ENCODE data around the gene USP26.
A peak's percentile ranks its signal among the peaks of the same experiment; 100 is the strongest.

Gene USP26

GRCh38 chrX:133054761-133055405 is 42.0 kb downstream of the USP26 start:
- TF ChIP-seq MAX (IDR thresholded peaks at IDR 0.05) (no peak), REST (IDR thresholded peaks at IDR 0.05; ENCODE audit: low read depth) (no peak), TCF12 (IDR thresholded peaks at IDR 0.05; ENCODE audit: low read depth) (no peak), TEAD4 (IDR thresholded peaks at IDR 0.05) (no peak), TAF1 (IDR thresholded peaks at IDR 0.05; ENCODE audit: low read depth) (no peak), ZBTB7A (IDR thresholded peaks at IDR 0.05; ENCODE audit: low read depth) (no peak), NFIC (IDR thresholded peaks at IDR 0.05) (no peak), FOXM1 (IDR thresholded peaks at IDR 0.05; ENCODE audit: borderline replicate concordance, low read depth) (no peak), YY1 (IDR thresholded peaks at IDR 0.05; ENCODE audit: low read depth) (no peak), USF1 (IDR thresholded peaks at IDR 0.05) (no peak), EGR1 (IDR thresholded peaks at IDR 0.05) (no peak)

- no peak for TF ChIP-seq TCF12 (IDR thresholded peaks at IDR 0.05; ENCODE audit: low read depth)
- no peak for TF ChIP-seq YY1 (IDR thresholded peaks at IDR 0.05; ENCODE audit: low read depth)
- no peak for TF ChIP-seq TEAD4 (IDR thresholded peaks at IDR 0.05)
- TF ChIP-seq CREB1 (IDR thresholded peaks at IDR 0.05; ENCODE audit: low read depth) = no peak
- TF ChIP-seq CEBPB (IDR thresholded peaks at IDR 0.05) = no peak
- TF ChIP-seq EGR1 (IDR thresholded peaks at IDR 0.05) = no peak
- TF ChIP-seq USF1 (IDR thresholded peaks at IDR 0.05) = no peak
- no peak for TF ChIP-seq ZBTB7A (IDR thresholded peaks at IDR 0.05; ENCODE audit: low read depth)
- TF ChIP-seq MAX (IDR thresholded peaks at IDR 0.05) = no peak
- no peak for TF ChIP-seq TAF1 (IDR thresholded peaks at IDR 0.05; ENCODE audit: low read depth)
- no peak for TF ChIP-seq EP300 (IDR thresholded peaks at IDR 0.05; ENCODE audit: borderline replicate concordance)
- no peak for TF ChIP-seq RAD21 (IDR thresholded peaks at IDR 0.05; ENCODE audit: low read depth)
- TF ChIP-seq REST (IDR thresholded peaks at IDR 0.05; ENCODE audit: low read depth) = no peak
- TF ChIP-seq NFIC (IDR thresholded peaks at IDR 0.05) = no peak
- no peak for TF ChIP-seq FOXM1 (IDR thresholded peaks at IDR 0.05; ENCODE audit: borderline replicate concordance, low read depth)
These were observed 42.9 kb downstream of the USP26 start for GRCh38 chrX:133053861-133054598.

GRCh38 chrX:133048751-133049150 is 48.2 kb downstream of the USP26 start:
- TF ChIP-seq NFIC (IDR thresholded peaks at IDR 0.05) (no peak), EGR1 (IDR thresholded peaks at IDR 0.05) (no peak), FOXM1 (IDR thresholded peaks at IDR 0.05; ENCODE audit: borderline replicate concordance, low read depth) (no peak)

- TF ChIP-seq ZBTB7A (IDR thresholded peaks at IDR 0.05; ENCODE audit: low read depth) = no peak
These were observed 50.3 kb downstream of the USP26 start for GRCh38 chrX:133046601-133047000.

GRCh38 chrX:133045986-133046385 is 50.9 kb downstream of the USP26 start:
- peak; percentile 63 for TF ChIP-seq RAD21 (IDR thresholded peaks at IDR 0.05; ENCODE audit: low read depth)
- TF ChIP-seq MAX (IDR thresholded peaks at IDR 0.05) = no peak

- no peak for TF ChIP-seq FOXM1 (IDR thresholded peaks at IDR 0.05; ENCODE audit: borderline replicate concordance, low read depth)
- no peak for TF ChIP-seq TAF1 (IDR thresholded peaks at IDR 0.05; ENCODE audit: low read depth)
- no peak for TF ChIP-seq MAX (IDR thresholded peaks at IDR 0.05)
- TF ChIP-seq TCF12 (IDR thresholded peaks at IDR 0.05; ENCODE audit: low read depth) = no peak
- TF ChIP-seq NFIC (IDR thresholded peaks at IDR 0.05) = no peak
- no peak for TF ChIP-seq ZBTB7A (IDR thresholded peaks at IDR 0.05; ENCODE audit: low read depth)
These were observed 54.6 kb downstream of the USP26 start for GRCh38 chrX:133042260-133042659.
